HG03521 (cell line): ENCODE data around the gene DHX9.

Experiments used
- ATAC-seq: cut with Tn5 transposase; IDR thresholded peaks from one replicate; pipeline ENCODE4 v1.9.1; 2021; ENCODE audit warnings: mild to moderate bottlenecking, moderate library complexity; ENCODE audit not compliant: unreplicated experiment

DHX9 gene

DNA sequence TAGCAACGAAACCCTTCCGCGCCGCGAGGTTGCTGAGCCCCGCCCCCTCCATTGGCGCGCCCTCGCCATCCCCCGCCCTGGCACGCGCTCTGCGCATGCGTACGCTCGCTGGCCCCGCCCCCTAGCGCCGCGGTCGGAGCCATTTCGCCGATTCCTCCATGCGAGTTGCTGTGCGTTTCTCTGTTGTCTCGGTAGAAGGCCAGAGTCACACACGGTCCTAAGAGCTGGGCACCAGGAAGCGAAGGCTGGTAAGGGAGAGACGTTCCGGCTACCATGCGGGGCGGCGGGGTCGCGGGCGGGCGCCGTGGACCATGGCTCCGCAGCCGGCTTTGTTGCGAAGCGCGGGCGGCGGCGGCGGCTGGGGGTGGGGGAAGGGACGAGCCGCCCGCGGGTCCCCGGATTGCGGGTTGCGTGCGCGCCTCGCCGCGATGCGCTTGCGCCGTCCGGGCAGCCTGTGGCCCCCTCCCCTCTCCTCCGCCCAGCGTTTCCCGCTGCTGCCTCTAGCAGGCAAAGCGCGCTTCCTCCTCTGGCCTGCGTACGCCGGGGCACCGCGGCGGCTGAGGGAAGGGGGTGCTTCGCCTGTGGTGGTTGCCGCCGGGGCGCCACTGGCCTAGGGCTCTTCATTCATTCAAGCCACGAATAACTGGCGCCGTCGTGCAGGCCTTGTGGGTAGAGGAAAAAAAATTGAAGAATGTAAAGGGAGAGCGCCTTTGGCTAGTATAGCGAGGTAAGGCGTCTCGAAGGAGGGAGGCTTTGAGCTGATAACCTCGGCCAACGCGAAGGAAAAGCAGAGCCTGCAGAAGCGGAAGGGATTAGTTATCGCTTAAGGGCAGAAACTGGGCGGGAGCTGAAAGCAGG, at the start of gene DHX9:
DHX9 (plus strand) TSS at position 139 of the 858 bp plus-strand sequence. CDS start 3,220 bp downstream, outside the sequence.
- peak; percentile 73 for ATAC-seq

DNA sequence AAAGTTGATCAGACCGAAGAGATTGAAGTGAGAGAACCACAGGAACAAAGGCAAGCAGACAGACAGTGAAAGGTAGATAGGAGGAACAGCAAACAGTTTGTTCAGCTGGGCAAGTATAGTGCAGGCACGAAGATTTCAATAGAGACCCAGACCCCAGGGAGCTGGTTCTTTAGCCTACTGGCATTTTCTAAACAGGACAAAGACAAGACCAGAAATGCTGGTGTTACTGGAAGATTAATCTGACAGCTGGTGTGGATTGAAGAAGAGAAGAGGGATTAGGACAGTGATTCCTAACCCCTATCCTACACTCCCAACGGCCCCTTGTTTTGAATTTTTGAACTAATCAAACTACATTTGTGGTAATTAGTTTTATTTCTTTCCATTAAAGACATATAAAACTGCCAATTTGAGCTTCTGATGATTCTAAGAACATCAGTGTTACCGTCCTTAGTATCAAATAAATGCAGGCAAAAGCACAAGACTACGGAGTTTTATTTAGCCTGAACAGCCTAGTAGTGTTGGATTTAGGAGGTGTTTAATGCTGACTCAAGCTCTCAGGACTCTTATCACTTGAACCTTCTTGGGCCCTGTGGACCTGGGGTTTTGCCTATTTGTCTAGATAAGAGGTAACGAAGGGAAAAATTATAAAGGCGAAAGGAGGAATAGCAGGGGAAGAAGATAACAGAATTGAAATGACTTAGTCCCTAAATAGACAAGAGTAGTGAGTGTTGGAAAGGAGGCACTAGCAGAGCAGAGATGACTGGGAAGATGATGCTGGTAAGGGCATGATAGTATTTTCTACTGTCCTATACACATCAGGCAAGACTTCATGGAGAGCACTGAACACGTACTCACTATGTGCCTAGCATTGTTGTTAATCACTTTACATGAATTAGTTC, 47.6 kb upstream of the DHX9 start:
- ATAC-seq = no peak

DNA sequence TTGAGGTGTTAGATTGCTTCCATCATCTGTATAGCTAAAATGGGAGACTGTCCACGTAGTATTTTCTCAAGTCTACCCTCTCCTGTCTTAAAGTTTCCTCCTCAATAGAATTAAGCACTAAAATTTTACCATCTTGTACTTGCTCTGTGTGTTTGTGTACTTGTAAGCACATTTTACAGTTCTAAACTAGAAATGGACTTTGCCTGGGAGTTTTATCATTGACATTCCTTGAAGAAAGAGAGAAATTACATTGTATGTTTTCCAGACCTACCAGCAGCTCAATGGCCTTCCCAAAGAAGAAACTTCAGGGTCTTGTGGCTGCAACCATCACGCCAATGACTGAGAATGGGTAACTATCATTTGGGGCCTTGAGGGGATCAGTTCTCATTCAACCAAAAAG, 45.1 kb upstream of the DHX9 start:
- no peak for ATAC-seq

DNA sequence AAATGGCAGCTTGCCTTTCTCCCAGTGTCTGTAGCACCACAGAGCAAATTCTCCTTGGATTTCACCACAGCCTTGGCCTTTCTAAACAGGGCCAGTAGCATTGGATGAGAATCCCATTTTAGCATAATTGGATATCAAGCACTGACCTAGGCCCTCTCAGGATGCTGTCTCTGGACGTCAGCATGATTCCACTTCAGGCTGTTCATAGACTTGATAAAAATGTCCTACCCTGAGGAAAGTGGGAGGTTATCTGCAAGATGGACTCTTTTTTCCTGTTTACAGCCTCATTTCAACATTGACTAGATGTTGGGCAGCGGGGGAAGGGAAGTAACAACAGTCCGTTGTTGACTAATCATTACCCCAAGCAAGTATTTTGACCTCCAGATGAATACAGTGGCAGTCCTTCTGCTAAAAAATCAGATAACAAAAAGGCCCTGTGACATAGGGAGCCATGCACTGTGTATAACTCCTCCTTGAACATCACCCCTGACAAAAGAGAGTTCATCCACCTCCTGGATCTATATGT, 44.4 kb upstream of the DHX9 start:
- no peak for ATAC-seq

DNA sequence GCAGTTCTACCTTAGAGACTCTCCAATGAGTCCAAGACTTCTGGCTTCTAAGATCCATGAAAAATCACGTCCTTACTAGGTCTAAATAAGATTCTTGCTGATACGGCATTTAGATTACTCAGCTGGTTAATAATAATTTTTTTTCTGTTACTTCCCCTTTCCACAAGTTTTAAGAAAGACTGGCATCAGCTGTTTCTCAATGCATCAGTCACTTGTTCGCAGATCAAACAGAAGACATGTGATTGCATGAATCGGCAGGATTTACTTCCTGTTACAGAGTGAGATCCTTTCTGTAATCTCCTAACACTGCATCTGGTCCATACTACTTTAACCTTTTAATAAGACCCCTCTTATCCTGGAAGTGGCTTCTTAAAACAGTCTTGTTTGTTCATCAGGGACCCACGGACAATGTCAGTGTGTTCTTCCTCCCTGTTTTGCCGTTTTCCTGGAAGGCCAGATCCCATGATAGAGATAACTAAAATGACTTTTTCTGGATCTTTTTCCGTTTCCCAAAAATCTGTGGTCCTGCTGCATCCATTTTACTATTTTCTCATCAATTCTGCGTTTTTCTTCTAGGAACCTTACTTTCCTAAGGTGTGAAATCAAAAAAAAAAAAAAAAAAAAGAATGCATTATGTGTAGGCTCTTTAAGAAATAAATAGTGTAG, 43.5 kb upstream of the DHX9 start:
- no peak for ATAC-seq

DNA sequence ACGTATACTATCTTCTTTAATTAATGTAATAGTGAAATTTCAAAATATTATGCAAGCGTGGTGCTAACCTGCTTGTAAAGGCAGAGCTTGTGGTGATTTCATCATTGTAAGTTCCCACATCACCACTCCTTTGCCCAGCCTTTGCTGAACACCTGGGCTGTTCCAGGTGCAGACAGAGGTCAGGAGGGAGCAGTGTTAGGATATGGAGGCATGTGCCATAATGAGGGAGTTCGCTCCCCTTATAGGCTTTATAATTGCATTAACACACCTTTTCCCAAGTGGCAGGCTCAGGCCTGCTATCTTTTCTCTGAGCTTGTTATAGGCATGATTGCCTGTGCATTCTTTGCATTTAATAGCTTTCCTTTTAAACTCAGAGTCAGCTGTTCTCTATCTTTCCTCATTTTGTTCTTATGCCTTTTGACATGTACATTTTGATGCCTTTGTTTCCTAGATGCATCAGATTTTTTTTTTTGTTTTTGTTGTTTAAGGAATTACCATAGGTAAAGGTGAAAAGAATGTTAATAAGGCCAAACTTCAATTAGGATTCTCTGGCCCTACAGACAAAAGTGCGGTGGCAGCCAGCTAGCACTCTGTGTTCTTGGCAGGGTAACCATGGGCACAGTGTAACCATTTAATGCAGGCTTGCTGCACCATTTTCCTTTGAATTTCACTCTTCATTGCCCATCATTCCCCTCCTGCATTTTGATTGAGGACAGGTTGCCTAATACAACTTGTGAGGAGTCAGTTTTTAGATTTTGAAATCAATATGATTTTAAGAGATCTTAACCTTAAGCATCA, 36.9 kb upstream of the DHX9 start:
- ATAC-seq = no peak

DNA sequence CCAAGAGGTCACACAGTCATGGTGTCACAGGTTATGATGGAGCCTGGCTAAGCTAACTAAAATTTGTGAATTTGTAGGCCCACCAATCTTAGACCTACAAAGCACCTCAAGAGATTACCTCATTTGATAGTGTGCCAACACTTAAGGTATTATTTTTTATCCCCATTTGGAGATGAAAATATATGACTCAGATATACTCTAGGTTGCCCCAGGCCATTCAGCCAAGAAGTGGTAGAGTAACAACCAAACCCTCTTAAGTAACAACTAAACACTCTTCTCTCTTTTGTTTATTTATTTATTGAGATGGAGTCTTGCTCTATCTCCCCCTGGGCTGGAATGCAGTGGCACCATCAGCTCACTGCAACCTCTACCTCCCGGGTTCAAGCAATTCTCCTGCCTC, 35.3 kb upstream of the DHX9 start:
- no peak for ATAC-seq

DNA sequence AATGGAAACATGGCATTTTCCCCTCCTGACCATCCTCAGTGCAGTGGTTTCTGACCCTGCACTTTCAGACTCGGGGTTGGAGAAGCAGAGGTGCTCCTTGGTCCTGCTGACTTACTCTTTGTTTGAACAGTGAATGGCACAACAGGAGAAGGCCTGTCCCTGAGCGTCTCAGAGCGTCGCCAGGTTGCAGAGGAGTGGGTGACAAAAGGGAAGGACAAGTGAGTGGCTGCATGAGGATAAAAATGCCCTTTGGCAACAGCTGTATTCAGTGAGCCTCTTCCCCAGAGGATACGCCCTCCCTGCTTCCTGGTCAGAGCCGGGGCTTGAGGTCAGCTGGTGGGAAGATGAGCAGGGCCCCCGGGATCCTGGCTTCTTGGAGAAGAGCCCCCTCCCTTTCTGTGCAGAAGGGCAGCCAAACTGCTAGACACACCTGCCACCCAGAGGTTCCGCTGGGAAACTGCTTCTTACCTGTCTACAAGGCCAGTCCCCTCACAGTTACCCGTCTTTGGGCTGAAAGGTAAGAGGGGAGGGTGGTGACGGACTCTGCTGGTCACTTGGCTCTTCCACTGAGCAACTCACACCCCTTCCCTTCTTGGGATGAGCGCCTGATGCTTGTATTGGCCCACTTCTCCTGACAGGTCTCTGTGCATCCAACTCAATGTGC, 33.0 kb upstream of the DHX9 start:
- no peak for ATAC-seq

DNA sequence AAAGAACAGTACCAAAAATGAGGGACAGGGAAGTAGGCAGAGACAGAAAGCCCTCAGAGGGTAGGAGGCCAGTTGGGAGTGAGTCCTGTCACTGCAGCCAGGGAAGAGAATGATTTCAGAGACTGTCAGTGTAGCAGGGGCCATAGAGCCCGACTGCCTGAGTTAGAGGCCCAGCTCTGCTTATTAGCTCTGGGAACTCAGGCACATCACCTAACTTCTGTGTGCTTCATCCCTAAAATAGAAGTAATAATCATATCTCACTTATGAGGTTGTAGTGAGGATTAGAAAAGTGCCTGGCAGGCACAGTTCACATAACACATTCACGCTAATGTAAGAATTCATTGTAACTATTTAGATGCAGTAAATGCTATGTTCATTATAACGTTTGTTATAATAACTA, 31.2 kb upstream of the DHX9 start:
- ATAC-seq = no peak

DNA sequence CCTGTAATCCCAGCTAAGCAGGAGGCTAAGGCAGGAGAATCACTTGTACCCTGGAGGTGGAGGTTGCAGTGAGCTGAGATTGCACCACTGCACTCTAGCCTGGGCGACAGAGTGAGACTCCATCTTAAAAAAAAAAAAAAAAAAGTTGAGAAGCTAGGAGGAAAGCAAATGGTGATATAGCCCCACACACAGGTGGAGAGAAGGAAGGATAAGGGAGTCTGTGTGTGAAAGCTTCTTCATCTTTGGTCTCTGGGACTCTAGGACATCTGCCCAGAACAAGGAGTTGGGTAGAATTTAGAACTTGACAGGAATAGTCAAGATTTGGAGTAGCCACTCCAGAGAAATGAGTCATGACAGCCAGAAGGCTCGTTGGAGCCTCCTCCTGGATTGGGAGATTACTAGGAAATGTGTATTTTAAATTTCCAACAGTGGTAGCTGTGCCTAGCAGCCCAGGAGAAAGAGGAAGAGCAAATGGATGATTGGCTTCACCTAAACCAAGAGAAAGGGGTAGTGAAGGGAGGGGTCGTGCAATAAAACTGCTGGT, 29.7 kb upstream of the DHX9 start:
- no peak for ATAC-seq

DNA sequence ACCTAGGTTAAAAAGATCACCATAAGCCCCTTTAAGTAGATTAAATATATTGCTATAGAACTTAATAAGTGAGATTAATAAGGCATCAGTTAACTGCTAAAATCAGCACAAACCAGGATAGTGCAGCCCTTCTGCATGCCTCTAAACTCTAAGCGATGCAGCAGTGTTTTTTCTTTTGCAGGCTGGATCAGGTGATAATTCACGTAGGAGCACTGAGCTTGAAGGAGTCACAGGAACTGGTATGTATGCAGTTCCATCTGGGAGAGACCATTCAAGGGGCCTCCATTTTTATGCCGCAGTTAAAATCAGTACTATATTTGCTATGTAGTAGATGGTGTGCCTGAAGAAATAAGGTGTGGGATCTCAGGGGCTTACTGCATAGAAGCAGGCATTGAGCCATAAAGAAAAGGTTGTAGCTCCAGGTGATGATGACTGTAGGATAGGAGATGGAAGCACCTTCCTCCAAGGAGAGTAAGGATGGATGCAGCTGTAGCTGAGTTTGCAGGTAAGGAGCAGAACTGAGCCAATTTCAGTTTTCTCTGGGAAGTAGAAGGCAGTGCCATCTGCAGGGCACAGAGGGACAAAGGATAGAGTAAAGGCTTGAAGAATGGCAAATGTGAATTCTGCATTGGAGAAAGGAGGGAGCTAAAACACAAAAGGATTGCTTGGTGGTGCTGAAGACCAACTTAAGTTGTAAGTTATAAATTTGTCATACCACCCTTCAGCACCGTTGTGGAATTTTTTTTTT, 27.0 kb upstream of the DHX9 start:
- no peak for ATAC-seq

DNA sequence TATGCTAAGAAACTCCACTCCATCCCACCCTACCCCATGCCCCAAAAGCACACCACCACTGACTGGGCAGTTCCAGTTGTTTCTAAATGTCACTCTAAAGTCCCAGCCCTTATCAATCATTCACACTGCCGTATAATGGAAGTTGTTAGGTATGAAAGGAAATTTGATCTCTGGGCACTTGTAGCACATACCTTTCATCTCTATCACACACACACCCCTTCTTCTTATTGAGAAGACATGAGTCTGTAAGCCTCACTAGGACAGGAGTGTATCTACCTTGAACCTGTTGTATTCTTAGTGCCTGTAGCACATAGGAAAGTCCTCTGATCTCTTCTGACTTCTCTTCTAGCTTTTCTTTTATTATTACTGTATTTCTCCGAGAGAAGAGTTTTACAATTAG, 22.3 kb upstream of the DHX9 start:
- ATAC-seq = no peak

DNA sequence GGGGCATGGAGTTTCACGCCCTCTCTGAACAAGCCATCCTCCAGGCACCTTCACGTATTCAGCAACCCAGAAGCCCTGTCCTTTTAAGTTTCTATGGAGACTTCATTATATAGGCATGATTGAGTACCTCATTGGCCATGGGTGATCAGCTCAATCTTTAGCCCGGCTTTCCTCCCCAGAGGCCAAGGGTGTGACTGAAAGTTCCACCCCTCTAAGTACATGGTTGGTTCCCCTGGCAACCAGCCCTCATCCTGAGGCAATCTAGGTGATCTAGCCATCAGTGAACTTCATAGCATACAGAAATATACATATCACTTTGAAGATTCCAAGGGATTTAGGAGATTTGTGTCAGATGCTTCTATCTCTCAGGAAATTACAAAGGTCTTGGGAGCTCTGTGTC, 21.3 kb upstream of the DHX9 start:
- no peak for ATAC-seq

DNA sequence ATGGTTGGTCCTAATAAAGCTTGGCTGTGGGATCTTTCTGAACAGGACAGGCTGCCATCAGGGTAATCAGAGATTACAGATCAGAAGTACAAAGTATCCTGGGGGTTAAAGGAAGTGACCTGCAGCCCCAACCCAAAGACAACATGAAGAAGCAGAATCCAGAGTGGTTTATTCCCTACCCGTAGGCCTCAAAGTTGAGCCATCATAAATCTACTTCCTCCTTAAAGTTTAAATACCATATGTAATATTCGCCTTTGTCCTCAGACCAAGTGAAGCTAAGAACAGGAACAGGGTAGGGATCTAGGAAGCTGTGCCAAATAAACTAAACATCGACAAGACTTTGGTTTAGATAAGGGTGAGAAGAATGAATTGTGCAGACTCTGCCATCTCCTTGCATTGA, 15.9 kb upstream of the DHX9 start:
- ATAC-seq = no peak

DNA sequence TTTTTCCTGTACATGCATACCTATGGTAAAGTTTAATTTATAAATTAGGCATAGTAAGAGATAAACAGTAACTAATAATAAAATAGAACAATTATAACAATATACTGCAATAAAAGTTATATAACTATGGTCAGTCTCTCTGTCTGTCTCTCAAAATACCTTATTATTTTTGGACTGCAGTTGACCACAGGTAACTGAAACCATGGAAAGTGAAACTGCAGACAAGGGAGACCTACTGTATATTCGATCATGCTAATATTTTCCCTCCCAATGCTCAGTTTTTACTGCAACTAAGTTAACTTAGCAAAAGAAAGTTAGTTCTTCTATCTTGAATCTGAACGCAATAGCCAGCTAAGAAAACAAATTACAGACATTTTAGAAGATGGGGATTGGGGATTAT, 12.3 kb upstream of the DHX9 start:
- ATAC-seq = no peak

DNA sequence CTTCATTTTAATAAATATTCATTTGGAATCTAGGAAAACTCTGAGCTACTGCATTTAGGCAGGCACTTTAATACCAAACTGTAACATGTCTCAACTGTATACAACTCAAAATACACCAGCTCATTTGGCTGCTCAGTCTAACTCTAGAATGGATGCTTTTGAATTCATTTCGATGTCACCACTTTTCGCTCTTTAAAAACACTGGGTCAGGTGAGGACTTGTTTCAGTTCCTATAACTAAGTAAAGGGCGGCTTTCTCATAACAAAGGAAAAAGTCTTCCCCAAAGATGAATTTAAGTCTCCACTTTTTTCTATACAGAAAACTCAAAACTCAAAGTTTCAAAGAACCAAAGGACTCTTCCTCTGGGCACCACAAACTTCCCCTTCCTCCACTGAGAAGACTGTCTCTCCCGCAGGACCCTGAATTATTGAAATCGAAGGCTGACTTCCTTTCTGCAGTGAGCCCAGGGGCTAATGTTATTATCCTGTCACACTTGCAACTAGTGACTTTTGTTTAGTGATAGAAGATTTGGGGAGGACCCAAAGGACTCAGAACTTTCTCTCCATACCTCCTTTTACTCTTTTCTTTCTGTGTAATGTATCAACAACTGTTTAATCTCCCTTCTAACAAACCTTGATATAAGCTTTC, 9.7 kb upstream of the DHX9 start:
- ATAC-seq = peak; percentile 56

DNA sequence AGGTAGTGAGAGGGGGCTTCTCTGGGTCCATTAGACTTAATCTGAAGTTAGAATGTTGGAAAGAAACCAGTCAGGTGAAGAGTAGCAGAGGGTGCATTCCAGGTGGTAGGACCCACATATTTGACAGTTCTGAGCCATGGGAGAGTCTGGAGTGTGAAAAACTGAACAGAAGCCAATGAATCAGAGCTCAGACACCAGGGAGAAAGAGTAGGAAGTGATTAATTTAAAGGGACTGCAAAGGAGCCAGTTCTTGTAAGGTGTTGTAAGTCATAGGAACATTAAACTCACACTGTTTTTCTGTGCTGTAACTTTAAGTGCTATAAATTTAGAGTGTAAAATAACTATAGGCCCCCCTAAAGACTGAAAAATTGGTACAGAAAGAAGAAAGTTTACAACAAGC, 5.9 kb upstream of the DHX9 start:
- ATAC-seq = no peak

DNA sequence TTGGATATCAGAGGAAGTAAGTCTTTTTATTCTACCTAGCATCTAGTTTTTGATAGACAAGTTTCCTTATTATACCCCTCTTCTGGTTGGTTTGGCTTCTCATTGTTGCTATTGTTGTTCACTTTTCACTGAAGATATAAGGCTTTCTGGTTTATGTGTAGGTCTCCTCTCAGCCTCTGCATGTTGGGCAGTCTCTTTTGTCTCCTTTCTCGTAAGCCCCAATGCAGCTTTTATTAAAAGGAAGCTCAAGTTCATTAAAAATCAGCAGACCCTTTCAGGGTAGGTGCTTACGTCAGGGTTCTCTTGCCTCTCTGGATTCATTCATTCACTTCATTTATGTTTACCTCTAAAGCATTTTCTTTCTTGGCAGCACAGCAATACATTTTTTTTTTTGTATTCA, 4.8 kb upstream of the DHX9 start:
- ATAC-seq = no peak
